Skeletal muscle cell (primary cell): ENCODE results near the gene CFAP74.
"Not testable (repeated sequence)": the region's sequence is repeated elsewhere in the genome, so short reads cannot be mapped to it uniquely, and the experiment has no call there.

Source experiments
- DNase-seq: peaks from one replicate; pipeline ENCODE4 v3.0.0-alpha.2; 2010; ENCODE audit warnings: low read depth
- H3K4me3 ChIP-seq: 2 replicates; pipeline ENCODE4 v1.5.1; 2011; ENCODE audit warnings: low read depth, mild to moderate bottlenecking, control low read depth, low read length, moderate library complexity

Gene CFAP74

DNA sequence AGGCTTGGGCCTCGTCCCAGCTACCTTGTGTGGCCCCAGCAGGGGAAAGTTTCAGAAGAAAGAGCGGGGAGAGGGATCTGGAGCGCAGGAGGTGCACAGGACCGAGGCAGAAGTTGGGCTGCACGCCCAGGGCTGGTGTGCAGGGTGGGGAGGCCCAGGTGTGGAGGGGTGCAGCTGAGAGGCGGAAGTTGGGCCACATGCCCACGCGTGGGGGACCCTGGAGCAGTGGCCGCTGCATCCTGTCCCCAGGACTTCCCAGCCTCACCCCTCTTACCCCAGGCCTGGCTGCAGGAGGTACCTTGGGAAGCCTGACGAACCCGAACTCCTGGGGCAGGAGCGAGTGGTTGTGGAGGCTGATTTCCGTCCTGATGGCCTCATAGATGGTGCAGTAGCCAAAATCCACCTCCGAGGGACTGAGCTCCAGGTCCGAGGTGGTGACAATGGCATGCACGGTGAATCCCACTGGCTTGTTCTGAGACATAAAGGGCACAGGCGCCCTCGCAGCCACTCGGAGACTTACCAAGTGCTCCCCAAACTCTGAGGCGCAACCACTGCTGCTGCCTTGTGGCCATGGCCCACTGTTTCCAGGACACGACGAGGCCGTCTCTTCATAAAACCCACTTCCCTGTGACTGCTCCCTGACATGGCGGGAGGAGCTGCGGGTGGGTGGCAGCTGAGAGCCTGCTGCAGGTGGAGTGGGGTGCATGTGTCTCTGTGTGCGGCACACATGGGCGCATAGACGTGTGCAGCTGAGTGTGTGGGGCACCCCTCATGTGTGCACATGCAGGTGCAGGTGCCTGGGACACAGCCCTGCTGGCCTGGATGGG, 64.1 kb downstream of the CFAP74 start:
- DNase-seq, result no peak
- H3K4me3 ChIP-seq, result no peak overlapping the region

DNA sequence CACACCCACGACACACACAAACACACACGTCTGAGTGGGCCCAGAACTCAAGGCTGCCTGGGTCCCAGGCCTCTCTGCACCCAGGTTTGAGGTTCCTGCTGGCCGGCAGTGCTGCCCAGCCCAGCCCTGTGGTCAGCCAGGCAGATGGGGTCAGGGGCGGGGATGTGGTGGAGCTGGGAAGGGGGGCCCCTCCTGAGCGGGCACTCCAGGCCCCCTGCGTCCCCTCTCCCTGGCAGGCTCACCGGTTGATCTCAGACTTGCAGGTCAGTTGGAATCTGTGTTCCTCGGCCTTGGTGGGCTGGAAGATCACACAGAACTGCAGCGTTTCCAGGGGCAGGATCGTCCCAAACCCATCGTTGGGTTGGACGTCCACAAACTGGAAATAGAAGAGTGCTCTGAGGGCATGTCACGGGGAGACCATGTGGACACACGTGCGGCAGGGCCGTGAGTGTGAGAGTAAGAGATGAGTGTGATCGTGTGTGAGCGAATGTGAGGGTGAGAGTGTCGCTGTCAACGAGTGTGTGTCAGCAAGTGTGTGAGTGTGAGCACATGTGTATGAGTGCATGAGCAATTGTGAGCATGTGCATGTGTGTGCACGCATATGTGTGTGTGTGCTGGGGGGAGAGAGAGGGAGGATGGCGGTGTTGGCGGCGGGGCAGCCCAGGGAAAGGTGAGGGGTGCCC, 64.8 kb downstream of the CFAP74 start:
- DNase-seq, result no peak

DNA sequence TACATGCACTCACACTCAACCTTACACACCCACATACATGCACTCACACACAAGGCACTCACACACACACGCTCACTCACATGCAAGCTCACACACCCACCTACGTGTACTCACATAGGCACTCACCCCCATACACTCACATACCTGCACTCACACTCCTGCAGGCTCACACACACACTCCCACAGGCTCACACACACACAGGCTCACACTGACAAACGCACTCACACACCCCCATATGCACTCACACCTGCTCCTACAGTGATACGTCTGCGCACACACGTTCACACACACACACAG, 65.4 kb downstream of the CFAP74 start:
- H3K4me3 ChIP-seq, result no peak overlapping the region
- DNase-seq, result no peak

More for the DNA sequence above, 64.8 kb downstream of the CFAP74 start:
- no peak overlapping the region for H3K4me3 ChIP-seq

DNA sequence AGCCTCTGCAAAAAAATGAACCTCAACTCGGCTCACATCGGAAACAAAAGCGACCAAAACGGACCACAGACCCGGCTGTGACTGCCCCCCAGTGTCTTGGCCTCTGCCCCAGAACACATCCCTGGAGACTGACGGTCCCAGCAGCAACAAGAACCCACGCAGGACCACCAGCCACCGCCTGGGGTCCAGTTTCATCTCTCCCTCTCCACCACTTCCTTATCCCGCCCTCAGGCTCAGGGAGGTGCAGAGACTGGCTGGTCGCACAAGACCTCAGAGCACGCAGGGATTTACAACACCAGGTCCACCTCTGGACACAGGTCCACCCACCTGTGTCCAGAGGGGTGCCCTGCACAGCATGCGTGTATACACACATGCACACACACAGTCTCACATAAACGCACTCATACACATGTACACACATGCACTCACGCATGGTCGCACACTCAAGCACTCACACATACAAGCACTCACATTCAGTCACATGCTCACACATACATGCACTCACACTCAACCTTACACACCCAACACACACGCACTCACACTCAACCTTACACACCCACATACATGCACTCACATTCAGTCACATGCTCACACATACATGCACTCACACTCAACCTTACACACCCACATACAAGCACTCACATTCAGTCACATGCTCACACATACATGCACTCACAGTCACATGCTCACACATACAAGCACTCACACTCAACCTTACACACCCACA, 65.9 kb downstream of the CFAP74 start:
- no peak overlapping the region for H3K4me3 ChIP-seq
- DNase-seq, result no peak

DNA sequence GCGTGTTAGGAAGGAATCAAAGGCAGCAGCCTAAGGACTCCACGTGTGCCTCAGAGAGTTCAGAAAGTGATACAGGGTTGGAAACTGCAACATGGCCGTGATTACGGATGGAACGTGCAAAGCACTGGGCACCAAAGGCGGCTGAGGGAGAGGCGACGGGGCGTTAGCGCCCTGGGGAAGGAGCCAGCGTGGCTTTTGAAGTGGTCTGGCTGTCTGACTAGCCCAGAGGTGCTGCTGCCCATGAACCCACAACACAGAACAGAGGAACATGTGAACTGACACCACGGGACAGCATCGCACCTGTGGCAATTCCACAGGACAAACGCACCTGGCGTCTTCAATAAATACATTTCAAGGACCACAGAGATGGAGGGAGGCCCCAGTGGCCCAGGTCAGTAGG, 66.5 kb downstream of the CFAP74 start:
- DNase-seq, result no peak
- H3K4me3 ChIP-seq, result no peak overlapping the region

DNA sequence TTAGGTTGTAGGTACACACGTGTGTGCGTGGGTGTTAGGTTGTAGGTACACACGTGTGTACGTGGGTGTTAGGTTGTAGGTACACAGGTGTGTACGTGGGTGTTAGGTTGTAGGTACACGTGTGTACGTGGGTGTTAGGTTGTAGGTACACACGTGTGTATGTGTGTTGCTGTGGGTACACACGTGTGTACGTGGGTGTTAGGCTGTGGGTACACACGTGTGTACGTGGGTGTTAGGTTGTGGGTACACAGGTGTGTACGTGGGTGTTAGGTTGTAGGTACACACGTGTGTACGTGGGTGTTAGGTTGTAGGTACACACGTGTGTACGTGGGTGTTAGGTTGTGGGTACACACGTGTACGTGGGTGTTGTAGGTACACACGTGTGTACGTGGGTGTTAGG, 68.7 kb downstream of the CFAP74 start:
- not testable (repeated sequence) for H3K4me3 ChIP-seq, DNase-seq

DNA sequence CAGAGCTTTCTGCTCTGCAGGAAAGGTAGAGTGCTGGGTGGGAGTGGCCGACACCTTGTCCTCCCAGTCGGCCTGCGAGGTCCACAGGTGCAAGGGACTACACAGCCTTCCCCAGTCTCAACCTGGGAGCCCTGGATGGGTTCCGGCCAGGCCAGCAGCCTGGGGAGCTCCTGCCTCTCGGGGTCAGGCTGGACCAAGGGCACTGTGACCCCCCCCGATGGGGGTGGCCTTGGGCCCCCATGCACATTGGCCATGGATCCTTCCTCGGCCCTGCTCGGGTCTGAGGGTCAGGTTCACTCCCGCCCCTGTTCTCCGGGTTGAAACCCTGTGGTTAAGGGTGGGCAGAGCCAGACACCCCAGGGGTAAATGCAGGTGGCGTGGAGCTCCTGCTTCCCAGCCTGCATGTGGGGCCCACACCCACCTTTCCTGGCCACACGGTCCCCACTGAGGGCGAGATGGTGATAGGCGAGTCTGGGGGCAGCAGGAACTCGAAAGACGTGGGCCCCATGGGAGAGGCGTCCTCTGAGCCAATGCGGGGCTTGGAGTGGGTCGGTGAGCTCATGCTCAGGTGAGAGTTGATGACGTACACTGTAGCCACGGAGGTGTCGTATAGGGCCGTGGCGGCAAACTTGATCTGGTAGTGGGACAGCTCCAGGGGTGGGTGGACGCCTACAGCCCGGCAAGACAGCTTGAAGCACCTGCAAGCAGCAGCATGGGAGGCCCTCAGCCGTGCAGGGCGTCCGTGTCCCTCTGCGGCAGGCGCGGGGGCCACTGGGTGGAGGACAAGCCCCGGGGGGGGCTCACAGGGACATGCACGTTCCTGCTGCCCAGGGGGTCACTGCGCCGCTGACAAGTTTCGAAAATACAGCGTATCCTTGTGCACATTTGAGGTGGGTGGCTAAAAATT, 73.7 kb downstream of the CFAP74 start:
- no peak for DNase-seq
- no peak overlapping the region for H3K4me3 ChIP-seq

DNA sequence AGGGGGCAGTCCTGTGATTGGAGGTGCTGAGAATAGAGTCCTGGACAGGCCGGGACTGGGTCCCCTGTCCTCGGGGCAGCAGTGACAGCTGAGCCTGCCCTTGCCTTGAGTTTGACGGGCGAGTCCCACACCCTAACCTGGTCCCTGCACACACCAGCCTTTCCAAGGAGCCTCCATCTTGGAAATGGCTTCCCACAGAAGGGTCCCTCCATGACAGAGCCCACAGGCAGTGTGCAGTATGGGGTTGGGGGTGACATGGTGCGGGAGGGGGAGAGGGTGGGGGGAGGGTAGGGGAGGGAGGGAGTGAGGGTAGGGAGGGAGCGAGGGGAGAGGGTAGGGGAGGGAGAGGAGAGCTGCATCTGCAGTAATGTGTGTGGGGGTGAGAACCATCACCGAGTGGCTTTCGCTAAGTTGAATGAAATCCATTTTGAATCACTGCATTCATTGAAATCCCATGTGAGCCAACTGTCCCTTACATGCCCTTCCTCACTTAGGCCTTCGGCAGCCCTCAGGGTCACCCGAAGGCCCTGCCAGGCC, 74.4 kb downstream of the CFAP74 start:
- no peak for DNase-seq

DNA sequence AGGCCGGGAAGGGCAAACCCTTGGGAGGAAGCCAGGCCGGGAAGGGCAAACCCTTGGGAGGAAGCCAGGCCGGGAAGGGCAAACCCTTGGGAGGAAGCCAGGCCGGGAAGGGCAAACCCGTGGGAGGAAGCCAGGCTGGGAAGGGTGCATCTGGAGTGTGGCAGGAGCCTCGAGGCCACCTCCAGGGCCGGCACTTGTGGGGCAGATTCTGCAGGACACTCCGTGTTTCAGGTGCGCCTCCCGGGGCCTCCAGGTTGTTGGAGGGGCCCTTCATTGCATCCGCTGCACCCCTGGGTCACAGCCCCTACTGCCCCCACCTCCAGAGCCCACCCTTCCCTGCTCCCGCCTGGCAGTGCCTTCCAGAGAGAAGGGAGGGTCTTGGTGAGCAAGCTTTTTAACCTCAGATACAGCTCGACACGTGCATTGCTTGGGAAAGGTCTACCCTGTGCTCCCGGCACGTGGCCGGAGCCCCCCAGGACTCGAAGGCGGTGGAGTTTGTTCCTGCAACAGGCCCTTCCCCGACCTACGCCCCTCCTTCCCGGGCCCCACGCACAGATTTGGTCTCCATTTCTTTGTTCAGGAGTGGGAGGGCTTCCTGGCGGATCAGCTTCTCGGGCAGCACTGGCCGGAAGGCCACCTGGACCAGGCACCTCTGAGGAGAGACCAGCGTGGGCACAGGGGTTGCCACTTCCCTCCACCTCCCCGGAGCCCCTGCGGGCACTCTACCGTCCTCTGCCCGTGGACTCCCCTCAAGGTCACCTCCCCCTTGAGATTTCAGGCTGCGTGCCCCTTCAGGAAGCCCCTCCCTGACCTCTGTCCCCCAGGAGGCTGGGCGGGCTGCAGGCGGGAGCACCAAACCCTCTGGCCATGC, 75.1 kb downstream of the CFAP74 start:
- no peak overlapping the region for H3K4me3 ChIP-seq
- no peak for DNase-seq

More for the DNA sequence above, 74.4 kb downstream of the CFAP74 start:
- no peak overlapping the region for H3K4me3 ChIP-seq

DNA sequence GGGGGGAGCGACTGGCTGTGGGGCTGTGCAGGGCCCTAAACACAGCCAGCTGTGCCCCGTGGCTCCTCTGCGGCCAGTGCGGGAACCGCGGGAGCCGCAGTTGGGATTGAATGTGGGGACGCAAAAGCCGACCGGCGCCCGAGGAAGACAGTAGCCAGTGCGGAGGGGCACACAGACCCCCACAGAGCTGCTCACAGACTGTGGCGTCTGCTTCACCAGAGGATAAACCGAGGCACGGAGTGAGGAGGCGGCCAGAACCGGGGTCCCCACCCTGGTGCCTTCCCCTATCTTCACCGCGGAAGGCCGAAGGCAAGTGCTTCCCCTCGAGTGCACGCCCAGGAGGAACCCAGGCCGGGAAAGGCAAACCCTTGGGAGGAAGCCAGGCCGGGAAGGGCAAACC, 75.8 kb downstream of the CFAP74 start:
- H3K4me3 ChIP-seq, result no peak overlapping the region
- DNase-seq, result no peak

DNA sequence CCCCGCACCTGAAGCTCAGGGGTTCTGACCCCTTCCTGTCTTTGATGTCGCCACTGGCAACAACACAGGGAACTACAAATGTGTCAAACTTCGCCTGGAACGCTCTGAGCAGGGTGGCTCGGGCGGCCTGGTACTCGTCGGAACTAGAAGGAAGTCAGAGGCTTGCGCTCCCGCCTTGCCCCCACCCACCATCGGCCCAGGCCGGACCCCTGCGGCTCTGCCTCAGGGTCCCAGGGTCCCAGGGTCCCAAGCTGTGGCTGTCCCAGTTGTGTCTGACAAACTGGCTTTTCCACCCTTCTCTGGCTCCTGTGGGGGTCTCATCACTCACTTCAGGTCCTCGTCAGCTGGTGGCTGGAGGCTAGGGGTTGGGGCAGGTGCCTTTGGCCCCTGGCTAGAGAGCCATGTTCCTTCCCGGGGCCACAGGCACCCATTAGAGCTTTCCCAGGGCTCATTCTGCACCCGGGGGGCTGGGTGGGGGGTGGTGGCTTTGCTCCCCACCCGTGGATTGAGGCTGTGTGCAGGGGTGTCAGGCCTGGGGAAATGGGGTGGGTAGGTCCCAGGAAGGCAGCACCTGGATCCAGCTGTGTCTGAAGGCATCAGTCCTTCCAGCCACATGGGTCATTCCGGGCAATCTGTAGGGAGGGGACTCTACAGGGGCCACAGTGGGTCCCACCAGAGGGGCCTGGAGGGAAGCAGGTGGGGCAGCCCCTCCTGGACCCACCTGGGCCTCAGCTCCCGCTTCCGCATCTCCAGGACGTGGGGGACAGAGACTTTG, 76.5 kb downstream of the CFAP74 start:
- DNase-seq, result no peak
- H3K4me3 ChIP-seq, result no peak overlapping the region

DNA sequence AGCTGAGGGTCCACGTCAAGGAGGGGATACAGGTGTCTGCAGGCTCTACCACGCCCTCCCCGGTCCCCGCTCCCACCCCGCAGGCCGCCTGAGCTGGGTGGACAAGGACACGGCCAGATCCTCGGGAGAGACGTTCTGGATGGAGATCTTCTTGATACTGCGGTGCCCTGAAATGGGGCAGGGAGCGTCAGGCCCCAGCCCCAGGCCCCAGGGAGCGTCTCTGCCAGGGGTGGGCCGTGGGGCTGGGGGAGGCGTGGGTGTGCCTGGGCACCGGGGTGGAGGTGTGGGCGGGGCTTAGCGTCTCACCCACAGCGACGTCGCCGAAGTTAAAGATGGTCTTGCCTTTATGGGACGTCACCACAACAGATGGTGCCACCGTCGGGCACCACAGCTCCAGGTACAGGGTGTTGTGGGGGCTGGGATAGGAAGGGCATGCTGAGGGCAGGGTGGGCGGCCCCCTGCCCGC, 77.2 kb downstream of the CFAP74 start:
- no peak overlapping the region for H3K4me3 ChIP-seq
- no peak for DNase-seq

DNA sequence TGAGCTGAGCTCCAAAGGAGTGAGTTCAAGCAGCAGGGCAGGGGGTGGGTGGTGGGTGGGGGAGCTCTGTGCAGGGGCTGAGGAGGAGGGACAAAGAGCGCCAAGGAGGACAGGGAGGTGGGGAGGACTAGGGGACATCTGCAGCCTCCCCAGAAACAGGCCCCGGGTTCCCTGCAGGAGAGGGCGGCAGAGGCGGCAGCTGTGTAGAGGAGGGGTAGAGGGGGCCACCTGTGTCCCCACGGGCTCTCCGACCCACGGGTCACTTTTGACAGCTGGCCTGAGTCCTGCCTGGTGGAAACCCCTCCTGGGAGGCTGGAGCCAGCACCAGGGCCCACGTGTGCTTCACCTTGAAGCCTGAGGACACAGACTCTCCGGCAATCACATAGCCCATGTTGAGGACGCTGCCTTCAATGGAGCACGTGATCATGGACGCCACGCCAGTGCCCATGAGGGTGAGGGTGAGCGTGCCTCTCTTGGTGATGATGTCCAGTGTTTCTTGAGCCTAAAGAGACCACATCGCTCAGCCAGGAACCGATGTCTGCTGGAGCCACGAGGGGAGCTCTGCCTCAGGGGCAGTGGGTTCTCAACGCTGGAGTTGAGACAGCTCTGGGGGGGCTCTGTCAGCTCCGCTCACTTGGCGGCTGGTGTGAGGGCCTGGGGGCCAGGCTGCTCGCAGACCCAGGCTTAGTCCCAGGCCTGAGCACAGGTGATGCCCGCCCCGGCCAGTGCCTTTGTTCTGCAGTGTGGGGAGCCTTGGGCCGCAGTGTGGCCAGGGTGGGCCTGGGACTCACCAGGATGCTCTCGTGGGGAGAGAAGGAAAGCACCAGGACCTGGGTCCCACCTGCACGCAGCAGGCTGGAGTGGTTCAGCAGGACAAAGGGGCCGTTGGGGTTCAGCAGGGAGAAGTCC, 77.9 kb downstream of the CFAP74 start:
- H3K4me3 ChIP-seq, result no peak overlapping the region
- DNase-seq, result no peak

DNA sequence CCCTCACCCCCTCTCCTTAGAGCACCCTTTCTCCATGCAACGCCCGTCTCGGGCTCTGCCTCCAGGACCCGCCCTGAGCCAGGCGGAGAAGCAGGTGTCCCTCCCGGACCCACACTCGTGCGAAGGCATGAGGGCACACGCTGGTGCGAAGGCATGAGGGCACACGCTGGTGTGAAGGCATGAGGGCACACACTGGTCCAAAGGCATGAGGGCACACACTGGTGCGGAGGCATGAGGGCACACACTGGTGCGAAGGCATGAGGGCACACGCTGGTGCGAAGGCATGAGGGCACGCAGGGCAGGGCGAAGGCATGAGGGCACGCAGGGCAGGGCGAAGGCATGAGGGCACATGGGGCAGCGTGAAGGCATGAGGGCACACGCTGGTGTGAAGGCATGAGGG, 78.7 kb downstream of the CFAP74 start:
- no peak for DNase-seq
- no peak overlapping the region for H3K4me3 ChIP-seq

DNA sequence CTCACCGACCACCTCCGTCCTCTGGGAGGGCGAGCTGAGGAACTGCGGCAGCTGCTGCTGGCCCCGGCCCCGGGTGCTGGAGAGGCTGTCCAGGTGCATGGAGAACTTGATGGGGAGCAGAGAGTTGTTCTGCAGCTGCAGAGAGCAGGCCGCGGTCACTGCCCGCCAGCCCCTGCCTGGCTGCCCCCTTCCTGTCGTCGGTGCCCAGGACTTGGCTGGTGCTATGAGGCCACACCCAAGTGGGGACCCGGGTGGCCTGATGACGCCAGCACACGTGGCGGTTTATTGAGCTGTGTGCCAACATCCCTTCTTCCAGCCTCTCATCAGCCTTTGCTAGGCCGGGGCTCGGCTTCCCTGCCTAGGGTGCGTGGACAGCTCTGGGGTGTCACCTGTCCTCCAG, 79.2 kb downstream of the CFAP74 start:
- no peak for DNase-seq
- no peak overlapping the region for H3K4me3 ChIP-seq

DNA sequence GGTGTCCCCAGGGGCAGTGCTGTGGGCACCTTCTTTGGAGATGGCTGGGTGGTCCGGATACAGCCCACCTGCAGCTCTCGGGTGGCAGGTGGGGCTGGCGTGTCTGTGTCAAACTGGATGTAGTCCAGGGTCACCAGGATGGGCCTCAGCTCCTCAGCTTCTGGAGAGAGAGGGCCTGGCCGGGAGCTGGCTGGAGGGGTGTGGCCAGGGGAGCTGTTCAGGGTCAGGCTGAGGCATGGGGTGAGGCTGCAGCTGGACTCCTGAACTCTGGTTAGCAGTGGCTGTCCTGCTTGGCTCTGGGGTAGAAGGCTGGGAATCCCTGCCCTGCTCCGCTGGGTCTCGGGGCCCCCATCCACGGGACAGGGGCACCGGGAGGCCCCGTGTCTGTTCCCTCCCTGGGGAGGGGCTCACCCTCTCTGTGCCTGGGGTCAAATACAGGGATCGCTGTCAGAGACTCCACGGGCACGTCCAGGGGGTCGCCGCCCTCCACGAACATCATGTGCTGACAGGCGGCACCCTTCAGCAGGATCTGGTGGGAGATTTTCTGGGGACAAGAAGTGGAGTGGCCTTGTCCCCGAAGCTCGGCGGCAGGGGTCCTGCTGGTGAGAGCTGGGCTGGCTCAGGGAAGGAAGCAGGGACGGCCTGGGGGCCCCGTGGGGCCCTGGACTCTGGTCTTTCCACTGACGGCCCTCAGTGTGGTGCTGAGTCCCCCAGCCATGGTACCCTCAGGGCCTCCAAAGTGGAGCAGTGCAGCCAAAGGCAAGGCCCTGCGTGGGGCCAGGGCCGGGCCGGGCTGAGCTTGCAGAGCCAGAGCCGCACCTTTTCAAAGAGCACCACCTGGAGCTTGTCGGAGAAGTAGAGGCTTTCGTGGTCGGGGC, 80.4 kb downstream of the CFAP74 start:
- H3K4me3 ChIP-seq, result no peak overlapping the region
- no peak for DNase-seq
